ENCODE measurements around the gene DAPK1.
"Not testable (repeated sequence)": the region's sequence is repeated elsewhere in the genome, so short reads cannot be mapped to it uniquely, and the experiment has no call there.

Gene DAPK1

GRCh38 chr9:87546704-87547103 is 49.0 kb downstream of the DAPK1 start:
- intact Hi-C loops (cut with DNase I; ENCODE audit: low total_unique reads) = no loop called here
- no peak for DNase-seq
- Histone ChIP-seq H3K36me3 (no peaks in the 10 kb centered on the region), H3K4me3 (no peak overlapping the region), H3K9me3 (no peaks in the 10 kb centered on the region), H3K27ac (no peak overlapping the region), H3K4me1 (no peaks in the 10 kb centered on the region), H3K27me3 (no peaks in the 10 kb centered on the region)
- TF ChIP-seq, protein P1, sequence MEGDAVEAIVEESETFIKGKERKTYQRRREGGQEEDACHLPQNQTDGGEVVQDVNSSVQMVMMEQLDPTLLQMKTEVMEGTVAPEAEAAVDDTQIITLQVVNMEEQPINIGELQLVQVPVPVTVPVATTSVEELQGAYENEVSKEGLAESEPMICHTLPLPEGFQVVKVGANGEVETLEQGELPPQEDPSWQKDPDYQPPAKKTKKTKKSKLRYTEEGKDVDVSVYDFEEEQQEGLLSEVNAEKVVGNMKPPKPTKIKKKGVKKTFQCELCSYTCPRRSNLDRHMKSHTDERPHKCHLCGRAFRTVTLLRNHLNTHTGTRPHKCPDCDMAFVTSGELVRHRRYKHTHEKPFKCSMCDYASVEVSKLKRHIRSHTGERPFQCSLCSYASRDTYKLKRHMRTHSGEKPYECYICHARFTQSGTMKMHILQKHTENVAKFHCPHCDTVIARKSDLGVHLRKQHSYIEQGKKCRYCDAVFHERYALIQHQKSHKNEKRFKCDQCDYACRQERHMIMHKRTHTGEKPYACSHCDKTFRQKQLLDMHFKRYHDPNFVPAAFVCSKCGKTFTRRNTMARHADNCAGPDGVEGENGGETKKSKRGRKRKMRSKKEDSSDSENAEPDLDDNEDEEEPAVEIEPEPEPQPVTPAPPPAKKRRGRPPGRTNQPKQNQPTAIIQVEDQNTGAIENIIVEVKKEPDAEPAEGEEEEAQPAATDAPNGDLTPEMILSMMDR (IDR thresholded peaks at IDR 0.05) = no peak

GRCh38 chr9:87547671-87548081 is 50.0 kb downstream of the DAPK1 start:
- no peak overlapping the region for H3K27ac ChIP-seq
- no peaks in the 10 kb centered on the region for H3K9me3 ChIP-seq
- H3K36me3 ChIP-seq = no peaks in the 10 kb centered on the region
- intact Hi-C loops (cut with DNase I; ENCODE audit: low total_unique reads) = no loop called here
- H3K4me1 ChIP-seq = no peaks in the 10 kb centered on the region
- TF ChIP-seq, protein P1 (IDR thresholded peaks at IDR 0.05) = no peak
- no peak overlapping the region for H3K4me3 ChIP-seq
- H3K27me3 ChIP-seq = no peaks in the 10 kb centered on the region
- no peak for DNase-seq

DNA sequence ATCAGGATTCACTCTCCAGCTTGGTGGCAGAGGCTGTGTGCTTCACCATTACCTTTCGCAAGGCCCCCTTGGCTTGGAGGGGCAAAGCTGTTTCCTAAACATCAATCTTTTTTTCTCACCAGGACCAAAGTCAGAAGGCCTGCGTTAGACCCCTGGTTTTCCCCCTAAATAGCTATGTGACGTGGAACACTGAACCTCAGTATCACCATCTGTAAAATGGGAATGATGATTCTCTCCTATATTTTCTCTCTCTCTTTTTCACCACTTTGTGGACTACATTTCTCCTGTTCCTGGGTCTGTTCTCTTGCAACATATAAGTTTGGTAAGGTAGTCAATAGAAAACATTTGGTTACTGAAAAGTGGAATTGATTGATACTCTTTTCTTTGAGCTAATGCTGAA is 50.5 kb downstream of the DAPK1 start:
- intact Hi-C loops (cut with DNase I; ENCODE audit: low total_unique reads) = no loop called here
- TF ChIP-seq, protein P1 (IDR thresholded peaks at IDR 0.05) = no peak
- Histone ChIP-seq H3K27ac (no peak overlapping the region), H3K4me1 (no peaks in the 10 kb centered on the region), H3K27me3 (no peaks in the 10 kb centered on the region), H3K36me3 (no peaks in the 10 kb centered on the region), H3K4me3 (no peak overlapping the region), H3K9me3 (no peaks in the 10 kb centered on the region)
- DNase-seq = no peak

- intact Hi-C loops (cut with DNase I; ENCODE audit: low total_unique reads); H3K4me1 ChIP-seq; H3K36me3 ChIP-seq; H3K4me3 ChIP-seq; H3K27ac ChIP-seq; DNase-seq; H3K9me3 ChIP-seq; H3K27me3 ChIP-seq: not testable (repeated sequence)
Measured at GRCh38 chr9:87549088-87549487, 51.4 kb downstream of the DAPK1 start.

GRCh38 chr9:87549791-87550190 is 52.1 kb downstream of the DAPK1 start:
- DNase-seq = no peak
- no peak overlapping the region for H3K27ac ChIP-seq
- TF ChIP-seq, protein P1 (IDR thresholded peaks at IDR 0.05) = no peak
- H3K9me3 ChIP-seq = no peaks in the 10 kb centered on the region
- intact Hi-C loops (cut with DNase I; ENCODE audit: low total_unique reads) = no loop called here
- H3K4me3 ChIP-seq = no peak overlapping the region
- H3K4me1 ChIP-seq = no peaks in the 10 kb centered on the region
- no peaks in the 10 kb centered on the region for H3K36me3 ChIP-seq
- H3K27me3 ChIP-seq = no peaks in the 10 kb centered on the region

- H3K36me3 ChIP-seq = no peaks in the 10 kb centered on the region
- intact Hi-C loops (cut with DNase I; ENCODE audit: low total_unique reads) = no loop called here
- no peak overlapping the region for H3K27ac ChIP-seq
- H3K27me3 ChIP-seq = no peaks in the 10 kb centered on the region
- no peak overlapping the region for H3K4me3 ChIP-seq
- TF ChIP-seq, protein P1 (IDR thresholded peaks at IDR 0.05) = no peak
- H3K9me3 ChIP-seq = no peaks in the 10 kb centered on the region
- H3K4me1 ChIP-seq = no peaks in the 10 kb centered on the region
- DNase-seq = no peak
Measured at GRCh38 chr9:87550253-87550954, 52.7 kb downstream of the DAPK1 start.

Data from tibial artery (tissue), 4 donors.